ENCODE measurements around the gene FRRS1L.

Gene FRRS1L

GRCh38 chr9:109176386-109176785 lies 9.3 kb upstream of the FRRS1L start:
- no peak for DNase-seq

GRCh38 chr9:109172935-109173334 lies 5.9 kb upstream of the FRRS1L start:
- DNase-seq = no peak

GRCh38 chr9:109171926-109172325 lies 4.9 kb upstream of the FRRS1L start:
- DNase-seq = no peak

- DNase-seq = peak; percentile 30
Measured at GRCh38 chr9:109168170-109168569, 1.1 kb upstream of the FRRS1L start.

- DNase-seq = no peak
Measured at GRCh38 chr9:109167716-109168115, 667 bp upstream of the FRRS1L start.

GRCh38 chr9:109166171-109166770 lies 778 bp downstream of the FRRS1L start:
- no peak for DNase-seq

- DNase-seq = peak; percentile 88
Measured at GRCh38 chr9:109164042-109164441, 3.0 kb downstream of the FRRS1L start.

GRCh38 chr9:109163194-109163593 lies 3.9 kb downstream of the FRRS1L start:
- no peak for DNase-seq

- no peak for DNase-seq
Measured at GRCh38 chr9:109162677-109163076, 4.4 kb downstream of the FRRS1L start.

- DNase-seq = peak; percentile 23
Measured at GRCh38 chr9:109161471-109161870, 5.6 kb downstream of the FRRS1L start.

GRCh38 chr9:109159583-109159982 lies 7.5 kb downstream of the FRRS1L start:
- DNase-seq = no peak

- DNase-seq = no peak
Measured at GRCh38 chr9:109158651-109159050, 8.4 kb downstream of the FRRS1L start.

GRCh38 chr9:109156708-109157107 lies 10.3 kb downstream of the FRRS1L start:
- no peak for DNase-seq

- DNase-seq = no peak
Measured at GRCh38 chr9:109150925-109151545, 16.0 kb downstream of the FRRS1L start.

- no peak for DNase-seq
Measured at GRCh38 chr9:109149722-109150121, 17.3 kb downstream of the FRRS1L start.

- no peak for DNase-seq
Measured at GRCh38 chr9:109149089-109149488, 18.0 kb downstream of the FRRS1L start.

- no peak for DNase-seq
Measured at GRCh38 chr9:109145051-109145450, 22.0 kb downstream of the FRRS1L start.

GRCh38 chr9:109143881-109144562 lies 23.0 kb downstream of the FRRS1L start:
- peak; percentile 78 for DNase-seq

- no peak for DNase-seq
Measured at GRCh38 chr9:109141375-109141774, 25.7 kb downstream of the FRRS1L start.

GRCh38 chr9:109139851-109140250 lies 27.2 kb downstream of the FRRS1L start:
- no peak for DNase-seq

GRCh38 chr9:109138421-109138820 lies 28.6 kb downstream of the FRRS1L start:
- DNase-seq = no peak

GRCh38 chr9:109134167-109134578 lies 32.9 kb downstream of the FRRS1L start:
- DNase-seq = no peak

- no peak for DNase-seq
Measured at GRCh38 chr9:109133533-109133932, 33.5 kb downstream of the FRRS1L start.

GRCh38 chr9:109132567-109133021 lies 34.5 kb downstream of the FRRS1L start:
- peak; percentile 8 for DNase-seq
